Measurements from ENCODE around the gene GPR17. TPM values are rescaled to one million over a fixed set of nuclear protein-coding genes. Genes with fewer than 3 reads are reported as not detected.

The GPR17 gene
- polyA plus RNA-seq, 1 donor (not counting 4 experiments of a cell fraction or from before 2014, with no cell fraction given) = not detected

DNA sequence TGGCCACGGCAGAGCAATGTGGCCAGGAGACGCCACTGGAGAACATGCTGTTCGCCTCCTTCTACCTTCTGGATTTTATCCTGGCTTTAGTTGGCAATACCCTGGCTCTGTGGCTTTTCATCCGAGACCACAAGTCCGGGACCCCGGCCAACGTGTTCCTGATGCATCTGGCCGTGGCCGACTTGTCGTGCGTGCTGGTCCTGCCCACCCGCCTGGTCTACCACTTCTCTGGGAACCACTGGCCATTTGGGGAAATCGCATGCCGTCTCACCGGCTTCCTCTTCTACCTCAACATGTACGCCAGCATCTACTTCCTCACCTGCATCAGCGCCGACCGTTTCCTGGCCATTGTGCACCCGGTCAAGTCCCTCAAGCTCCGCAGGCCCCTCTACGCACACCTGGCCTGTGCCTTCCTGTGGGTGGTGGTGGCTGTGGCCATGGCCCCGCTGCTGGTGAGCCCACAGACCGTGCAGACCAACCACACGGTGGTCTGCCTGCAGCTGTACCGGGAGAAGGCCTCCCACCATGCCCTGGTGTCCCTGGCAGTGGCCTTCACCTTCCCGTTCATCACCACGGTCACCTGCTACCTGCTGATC, 4.9 kb downstream of the GPR17 start:
- H2AFZ ChIP-seq (ENCODE audit: control insufficient read depth, low read length) = no peak overlapping the region
- no peaks in the 10 kb centered on the region for H3K79me2 ChIP-seq (ENCODE audit: control insufficient read depth, insufficient read depth, low read length)
- no peaks in the 10 kb centered on the region for H3K36me3 ChIP-seq (ENCODE audit: control insufficient read depth in 2 of 2, extremely low read depth in 1 of 2, insufficient read depth in 2 of 2, low read length in 2 of 2)
- FAIRE-seq (no peak), DNase-seq (ENCODE audit: low read depth, low spot score) (no peak)
- dilution Hi-C loops (cut with MboI; ENCODE audit: extremely low pct_ligation_motif_present, low sequenced_read_pairs) = no loop called here
- H3K9me1 ChIP-seq (ENCODE audit: control insufficient read depth, extremely low read depth, insufficient read depth, low read length) = no peaks in the 10 kb centered on the region
- no peaks in the 10 kb centered on the region for H3K9me3 ChIP-seq (ENCODE audit: control insufficient read depth, low read depth, low read length)
- H3K27ac ChIP-seq (ENCODE audit: control insufficient read depth, insufficient read depth, low read length) = no peak overlapping the region
- no peaks in the 10 kb centered on the region for H4K20me1 ChIP-seq (ENCODE audit: control insufficient read depth, extremely low read depth, insufficient read depth, low read length)
- H3K9ac ChIP-seq (ENCODE audit: control insufficient read depth, extremely low read depth, insufficient read depth, low read length) = no peak overlapping the region
- H3K4me3 ChIP-seq (ENCODE audit: control insufficient read depth in 2 of 3, extremely low read depth in 1 of 3, insufficient read depth in 2 of 3, low read depth in 1 of 3, low read length in 3 of 3) = no peak overlapping the region
- no peaks in the 10 kb centered on the region for H3K27me3 ChIP-seq (ENCODE audit: control insufficient read depth, extremely low read depth, insufficient read depth, low read length)
- H3K4me1 ChIP-seq (ENCODE audit: control insufficient read depth, extremely low read depth, insufficient read depth, low read length) = peaks cover 8% of the 10 kb centered on the region
- TF ChIP-seq, protein P1, sequence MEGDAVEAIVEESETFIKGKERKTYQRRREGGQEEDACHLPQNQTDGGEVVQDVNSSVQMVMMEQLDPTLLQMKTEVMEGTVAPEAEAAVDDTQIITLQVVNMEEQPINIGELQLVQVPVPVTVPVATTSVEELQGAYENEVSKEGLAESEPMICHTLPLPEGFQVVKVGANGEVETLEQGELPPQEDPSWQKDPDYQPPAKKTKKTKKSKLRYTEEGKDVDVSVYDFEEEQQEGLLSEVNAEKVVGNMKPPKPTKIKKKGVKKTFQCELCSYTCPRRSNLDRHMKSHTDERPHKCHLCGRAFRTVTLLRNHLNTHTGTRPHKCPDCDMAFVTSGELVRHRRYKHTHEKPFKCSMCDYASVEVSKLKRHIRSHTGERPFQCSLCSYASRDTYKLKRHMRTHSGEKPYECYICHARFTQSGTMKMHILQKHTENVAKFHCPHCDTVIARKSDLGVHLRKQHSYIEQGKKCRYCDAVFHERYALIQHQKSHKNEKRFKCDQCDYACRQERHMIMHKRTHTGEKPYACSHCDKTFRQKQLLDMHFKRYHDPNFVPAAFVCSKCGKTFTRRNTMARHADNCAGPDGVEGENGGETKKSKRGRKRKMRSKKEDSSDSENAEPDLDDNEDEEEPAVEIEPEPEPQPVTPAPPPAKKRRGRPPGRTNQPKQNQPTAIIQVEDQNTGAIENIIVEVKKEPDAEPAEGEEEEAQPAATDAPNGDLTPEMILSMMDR (optimal IDR thresholded peaks at IDR 0.05 in 1 of 3, IDR thresholded peaks at IDR 0.05 in 1 of 3, conservative IDR thresholded peaks at IDR 0.05 in 1 of 3; ENCODE audit: extremely low read depth in 1 of 3, insufficient read depth in 2 of 3, low read length in 3 of 3) = no peak
- TF ChIP-seq EZH2 (IDR thresholded peaks at IDR 0.05; ENCODE audit: low read length) = no peak
- no peak overlapping the region for H3K4me2 ChIP-seq (ENCODE audit: control insufficient read depth, extremely low read depth, insufficient read depth, low read depth, low read length)

DNA sequence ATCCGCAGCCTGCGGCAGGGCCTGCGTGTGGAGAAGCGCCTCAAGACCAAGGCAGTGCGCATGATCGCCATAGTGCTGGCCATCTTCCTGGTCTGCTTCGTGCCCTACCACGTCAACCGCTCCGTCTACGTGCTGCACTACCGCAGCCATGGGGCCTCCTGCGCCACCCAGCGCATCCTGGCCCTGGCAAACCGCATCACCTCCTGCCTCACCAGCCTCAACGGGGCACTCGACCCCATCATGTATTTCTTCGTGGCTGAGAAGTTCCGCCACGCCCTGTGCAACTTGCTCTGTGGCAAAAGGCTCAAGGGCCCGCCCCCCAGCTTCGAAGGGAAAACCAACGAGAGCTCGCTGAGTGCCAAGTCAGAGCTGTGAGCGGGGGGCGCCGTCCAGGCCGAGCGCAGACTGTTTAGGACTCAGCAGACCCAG, 5.4 kb downstream of the GPR17 start:
- Histone ChIP-seq H3K27me3 (ENCODE audit: control insufficient read depth, extremely low read depth, insufficient read depth, low read length) (no peaks in the 10 kb centered on the region), H3K4me3 (ENCODE audit: control insufficient read depth in 2 of 3, extremely low read depth in 1 of 3, insufficient read depth in 2 of 3, low read depth in 1 of 3, low read length in 3 of 3) (no peak overlapping the region), H3K4me2 (ENCODE audit: control insufficient read depth, extremely low read depth, insufficient read depth, low read depth, low read length) (no peak overlapping the region), H3K9me1 (ENCODE audit: control insufficient read depth, extremely low read depth, insufficient read depth, low read length) (no peaks in the 10 kb centered on the region), H2AFZ (ENCODE audit: control insufficient read depth, low read length) (no peak overlapping the region), H3K9me3 (ENCODE audit: control insufficient read depth, low read depth, low read length) (no peaks in the 10 kb centered on the region), H3K4me1 (ENCODE audit: control insufficient read depth, extremely low read depth, insufficient read depth, low read length) (peaks cover 8% of the 10 kb centered on the region), H3K27ac (ENCODE audit: control insufficient read depth, insufficient read depth, low read length) (no peak overlapping the region), H4K20me1 (ENCODE audit: control insufficient read depth, extremely low read depth, insufficient read depth, low read length) (no peaks in the 10 kb centered on the region), H3K36me3 (ENCODE audit: control insufficient read depth in 2 of 2, extremely low read depth in 1 of 2, insufficient read depth in 2 of 2, low read length in 2 of 2) (no peaks in the 10 kb centered on the region), H3K9ac (ENCODE audit: control insufficient read depth, extremely low read depth, insufficient read depth, low read length) (no peak overlapping the region), H3K79me2 (ENCODE audit: control insufficient read depth, insufficient read depth, low read length) (no peaks in the 10 kb centered on the region)
- DNase-seq (ENCODE audit: low read depth, low spot score) (no peak), FAIRE-seq (no peak)
- dilution Hi-C loops (cut with MboI; ENCODE audit: extremely low pct_ligation_motif_present, low sequenced_read_pairs) = no loop called here
- TF ChIP-seq EZH2 (IDR thresholded peaks at IDR 0.05; ENCODE audit: low read length) = no peak
- TF ChIP-seq, protein P1 (optimal IDR thresholded peaks at IDR 0.05 in 1 of 3, IDR thresholded peaks at IDR 0.05 in 1 of 3, conservative IDR thresholded peaks at IDR 0.05 in 1 of 3; ENCODE audit: extremely low read depth in 1 of 3, insufficient read depth in 2 of 3, low read length in 3 of 3) = no peak

Data from keratinocyte (primary cell).